HG02678 (cell line): ENCODE results near the gene DLL4.

Source experiments
- ATAC-seq: cut with Tn5 transposase; IDR thresholded peaks from one replicate; pipeline ENCODE4 v1.9.1; 2021; ENCODE audit warnings: mild to moderate bottlenecking, moderate library complexity; ENCODE audit not compliant: unreplicated experiment

Gene DLL4

GRCh38 chr15:40926659-40927494 lies 2.3 kb upstream of the DLL4 start:
- no peak for ATAC-seq

DNA sequence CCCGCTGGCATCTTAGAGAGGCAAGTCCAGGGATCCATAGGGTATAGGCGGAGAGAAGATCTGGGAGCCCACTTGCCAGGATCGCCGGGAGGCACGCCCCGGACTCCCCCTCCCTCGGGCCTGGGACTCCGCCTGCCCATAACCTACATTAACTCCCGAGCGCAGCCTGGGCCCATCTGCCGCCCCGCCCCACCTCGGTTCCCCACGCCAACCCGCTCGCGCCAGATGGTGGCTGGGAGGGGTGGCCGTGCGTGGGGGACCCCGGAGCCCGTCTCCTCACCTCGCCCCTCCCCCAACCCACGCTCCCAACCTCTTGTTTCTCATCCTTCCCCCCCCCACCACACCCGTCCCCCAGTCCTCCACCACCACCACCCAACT lies 1.7 kb upstream of the DLL4 start:
- ATAC-seq, result no peak

DNA sequence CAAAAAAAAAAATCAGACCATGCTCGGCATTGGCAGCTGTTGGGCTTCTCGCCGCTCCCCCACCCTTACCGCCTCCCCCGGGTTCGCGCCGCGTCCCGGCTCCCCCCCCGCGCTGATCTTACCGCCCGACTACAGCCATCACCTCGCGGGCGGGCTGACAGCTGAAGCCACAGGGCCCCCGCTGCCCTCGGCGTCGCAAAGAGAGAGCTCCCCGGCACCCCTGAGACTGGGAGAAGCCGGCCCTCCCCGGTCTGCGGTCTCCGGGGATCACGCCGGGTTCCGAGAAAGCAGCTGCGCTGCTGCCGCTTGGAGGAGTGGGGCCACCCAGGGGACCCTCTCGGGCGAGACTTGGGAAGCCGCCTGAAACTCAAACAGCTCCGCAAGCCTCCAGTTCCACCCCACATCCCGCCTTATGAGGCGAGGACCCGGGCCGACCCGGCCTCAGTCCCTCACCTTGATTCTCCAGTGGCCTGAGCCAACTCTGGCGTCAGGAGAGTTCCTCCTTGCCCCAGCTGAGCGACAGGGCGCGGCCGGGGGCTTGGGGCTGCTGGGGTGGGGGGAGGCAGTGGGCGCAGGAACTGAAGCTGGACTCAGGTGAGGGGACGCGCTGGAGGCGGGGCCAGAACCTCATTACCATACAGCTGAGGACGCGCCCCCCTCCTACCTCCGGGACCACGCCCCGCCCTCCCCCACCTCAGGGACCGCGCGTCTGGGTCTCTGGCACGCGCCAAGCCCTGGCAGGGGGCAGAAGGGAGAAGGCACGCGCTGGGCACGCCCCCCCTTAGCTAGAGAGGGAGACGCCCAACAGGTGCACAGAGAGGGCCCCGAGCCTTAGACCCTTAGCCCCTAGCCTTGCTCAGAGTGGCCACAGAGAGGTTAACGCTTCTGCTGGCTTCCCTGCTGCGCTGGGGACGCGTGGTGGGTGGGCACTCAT lies 1.0 kb upstream of the DLL4 start:
- no peak for ATAC-seq

DNA sequence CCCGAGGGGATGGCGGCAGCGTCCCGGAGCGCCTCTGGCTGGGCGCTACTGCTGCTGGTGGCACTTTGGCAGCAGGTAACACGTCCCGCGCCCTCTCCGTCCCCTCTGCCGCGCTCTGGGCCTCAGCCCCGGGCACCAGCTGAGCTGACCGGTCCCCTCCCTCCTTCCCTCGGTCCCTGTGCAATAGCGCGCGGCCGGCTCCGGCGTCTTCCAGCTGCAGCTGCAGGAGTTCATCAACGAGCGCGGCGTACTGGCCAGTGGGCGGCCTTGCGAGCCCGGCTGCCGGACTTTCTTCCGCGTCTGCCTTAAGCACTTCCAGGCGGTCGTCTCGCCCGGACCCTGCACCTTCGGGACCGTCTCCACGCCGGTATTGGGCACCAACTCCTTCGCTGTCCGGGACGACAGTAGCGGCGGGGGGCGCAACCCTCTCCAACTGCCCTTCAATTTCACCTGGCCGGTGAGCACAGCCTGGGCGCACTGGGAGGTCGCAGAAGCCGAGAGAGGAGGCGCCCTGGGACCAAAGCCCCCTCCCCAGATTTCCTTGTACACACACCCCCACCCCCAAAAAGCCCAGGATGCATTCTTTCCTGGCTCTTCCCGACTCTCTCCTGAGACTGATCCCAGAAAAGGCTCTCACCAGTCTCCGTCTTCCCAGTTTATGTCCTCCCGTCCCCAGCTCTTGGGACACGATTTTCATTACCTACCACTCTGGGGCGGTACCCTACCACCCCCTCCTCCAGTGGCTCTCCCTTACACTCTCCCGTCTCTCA lies 705 bp downstream of the DLL4 start:
- ATAC-seq, result no peak

- ATAC-seq, result no peak
These were observed 1.5 kb downstream of the DLL4 start for GRCh38 chr15:40930430-40931299.

GRCh38 chr15:40931300-40932142 lies 2.4 kb downstream of the DLL4 start:
- no peak for ATAC-seq

GRCh38 chr15:40932156-40932555 lies 3.0 kb downstream of the DLL4 start:
- ATAC-seq, result no peak

DNA sequence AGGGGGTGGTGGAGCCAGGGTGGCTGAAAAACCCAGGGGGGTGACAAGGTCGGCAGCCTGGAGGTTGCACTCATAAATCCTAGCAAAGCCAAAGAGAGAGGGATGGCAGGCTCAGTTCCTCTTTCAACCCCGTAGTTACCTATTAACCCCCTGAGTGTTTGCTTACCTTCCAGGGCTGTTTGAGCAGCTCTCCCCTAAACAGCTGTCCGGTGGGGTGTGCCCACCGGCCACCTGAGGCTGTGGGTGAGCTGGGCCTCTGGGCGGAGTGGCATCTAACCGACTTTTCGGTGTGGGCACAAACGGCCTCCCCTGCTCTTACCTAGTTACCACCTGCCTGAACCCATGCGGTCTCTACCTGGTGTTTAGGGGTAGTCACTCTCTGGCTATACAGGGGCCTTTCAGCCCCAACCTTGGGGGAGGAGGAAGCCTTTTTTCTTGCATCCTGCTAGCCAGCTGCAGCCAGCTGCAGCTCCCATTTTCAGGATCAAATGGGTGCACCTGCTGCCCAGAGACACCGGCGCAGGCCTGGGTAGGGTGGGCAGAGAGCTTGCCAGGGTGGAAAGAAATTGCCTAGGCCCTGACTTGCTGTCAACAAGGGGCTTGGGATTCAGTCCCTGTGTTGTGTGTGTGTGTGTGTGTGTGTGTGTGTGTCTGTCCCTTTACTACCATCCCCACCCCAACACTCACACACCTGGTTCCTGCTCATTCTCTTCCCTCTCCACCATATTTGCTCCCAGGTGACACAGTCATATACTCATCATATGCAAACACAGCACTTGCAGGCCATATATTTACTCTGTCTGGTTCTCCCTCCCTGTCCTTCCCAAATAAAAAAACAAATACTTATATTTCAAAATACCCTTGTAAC lies 3.7 kb downstream of the DLL4 start:
- no peak for ATAC-seq

DNA sequence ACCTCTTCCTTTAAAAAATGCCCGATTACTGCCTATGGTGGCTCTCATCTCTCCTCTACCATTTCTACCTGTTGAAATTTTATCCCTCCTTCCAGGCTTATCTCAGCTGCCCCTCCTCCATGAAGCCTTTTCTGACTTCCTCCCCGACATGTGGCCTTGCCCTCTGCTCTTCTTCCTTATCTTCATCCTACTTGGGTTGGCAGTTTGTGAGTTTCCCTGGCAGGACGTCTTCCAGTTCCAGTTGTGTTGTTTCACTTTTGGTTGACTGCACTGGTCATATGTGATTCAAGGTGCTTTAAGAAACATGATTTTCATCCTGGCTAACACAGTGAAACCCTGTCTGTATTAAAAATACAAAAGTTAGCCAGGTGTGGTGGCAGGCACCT lies 4.4 kb downstream of the DLL4 start:
- ATAC-seq, result no peak

- ATAC-seq, result no peak
These were observed 5.3 kb downstream of the DLL4 start for GRCh38 chr15:40934457-40934856.

DNA sequence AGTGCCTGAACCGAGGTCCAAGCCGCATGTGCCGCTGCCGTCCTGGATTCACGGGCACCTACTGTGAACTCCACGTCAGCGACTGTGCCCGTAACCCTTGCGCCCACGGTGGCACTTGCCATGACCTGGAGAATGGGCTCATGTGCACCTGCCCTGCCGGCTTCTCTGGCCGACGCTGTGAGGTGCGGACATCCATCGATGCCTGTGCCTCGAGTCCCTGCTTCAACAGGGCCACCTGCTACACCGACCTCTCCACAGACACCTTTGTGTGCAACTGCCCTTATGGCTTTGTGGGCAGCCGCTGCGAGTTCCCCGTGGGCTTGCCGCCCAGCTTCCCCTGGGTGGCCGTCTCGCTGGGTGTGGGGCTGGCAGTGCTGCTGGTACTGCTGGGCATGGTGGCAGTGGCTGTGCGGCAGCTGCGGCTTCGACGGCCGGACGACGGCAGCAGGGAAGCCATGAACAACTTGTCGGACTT lies 7.1 kb downstream of the DLL4 start:
- no peak for ATAC-seq

DNA sequence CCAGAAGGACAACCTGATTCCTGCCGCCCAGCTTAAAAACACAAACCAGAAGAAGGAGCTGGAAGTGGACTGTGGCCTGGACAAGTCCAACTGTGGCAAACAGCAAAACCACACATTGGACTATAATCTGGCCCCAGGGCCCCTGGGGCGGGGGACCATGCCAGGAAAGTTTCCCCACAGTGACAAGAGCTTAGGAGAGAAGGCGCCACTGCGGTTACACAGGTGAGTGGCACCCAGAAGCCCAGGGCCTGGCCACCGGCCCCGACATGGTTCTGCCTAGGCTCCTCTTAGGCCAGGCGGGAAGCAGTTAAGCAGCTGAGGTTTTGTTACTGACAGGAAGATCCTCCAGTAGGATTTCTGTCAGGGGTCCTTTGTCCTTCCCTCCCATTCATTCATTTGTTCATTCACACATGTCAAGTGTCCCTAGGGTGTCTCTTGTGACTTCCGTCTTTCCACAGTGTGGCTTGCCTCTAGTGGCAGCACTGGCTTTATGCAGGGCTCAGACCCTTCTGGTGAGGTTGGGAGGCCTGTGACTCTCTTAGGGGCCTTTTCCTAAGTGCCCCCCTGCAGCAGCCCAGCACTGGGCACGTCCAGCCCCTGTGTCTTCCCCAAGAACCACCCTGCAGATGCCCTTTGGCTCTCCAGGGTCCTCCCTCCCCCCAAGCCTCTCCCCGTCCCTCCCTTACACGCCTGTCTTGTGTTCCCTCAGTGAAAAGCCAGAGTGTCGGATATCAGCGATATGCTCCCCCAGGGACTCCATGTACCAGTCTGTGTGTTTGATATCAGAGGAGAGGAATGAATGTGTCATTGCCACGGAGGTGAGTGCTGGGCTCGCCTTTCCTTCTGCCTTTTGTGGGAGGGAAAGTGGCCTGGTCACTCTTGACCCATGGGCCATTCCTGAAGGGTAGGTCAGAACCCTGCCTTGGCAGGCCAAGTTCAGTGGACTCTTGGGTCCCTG lies 7.8 kb downstream of the DLL4 start:
- ATAC-seq, result no peak

DNA sequence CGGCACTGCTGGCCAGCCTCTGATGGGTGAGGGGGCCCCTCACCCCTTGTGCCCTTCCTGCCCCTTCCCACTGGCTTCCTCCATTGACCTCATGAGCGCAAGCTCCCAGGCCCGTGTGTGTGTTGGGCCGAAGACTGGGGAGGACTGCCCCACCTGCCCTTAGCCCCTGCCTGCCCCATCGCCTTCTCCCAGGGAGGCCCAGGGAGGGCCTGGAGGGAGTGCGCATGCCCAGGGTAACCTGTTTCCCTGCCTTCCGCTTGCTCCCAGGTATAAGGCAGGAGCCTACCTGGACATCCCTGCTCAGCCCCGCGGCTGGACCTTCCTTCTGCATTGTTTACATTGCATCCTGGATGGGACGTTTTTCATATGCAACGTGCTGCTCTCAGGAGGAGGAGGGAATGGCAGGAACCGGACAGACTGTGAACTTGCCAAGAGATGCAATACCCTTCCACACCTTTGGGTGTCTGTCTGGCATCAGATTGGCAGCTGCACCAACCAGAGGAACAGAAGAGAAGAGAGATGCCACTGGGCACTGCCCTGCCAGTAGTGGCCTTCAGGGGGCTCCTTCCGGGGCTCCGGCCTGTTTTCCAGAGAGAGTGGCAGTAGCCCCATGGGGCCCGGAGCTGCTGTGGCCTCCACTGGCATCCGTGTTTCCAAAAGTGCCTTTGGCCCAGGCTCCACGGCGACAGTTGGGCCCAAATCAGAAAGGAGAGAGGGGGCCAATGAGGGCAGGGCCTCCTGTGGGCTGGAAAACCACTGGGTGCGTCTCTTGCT lies 8.8 kb downstream of the DLL4 start:
- ATAC-seq, result no peak

DNA sequence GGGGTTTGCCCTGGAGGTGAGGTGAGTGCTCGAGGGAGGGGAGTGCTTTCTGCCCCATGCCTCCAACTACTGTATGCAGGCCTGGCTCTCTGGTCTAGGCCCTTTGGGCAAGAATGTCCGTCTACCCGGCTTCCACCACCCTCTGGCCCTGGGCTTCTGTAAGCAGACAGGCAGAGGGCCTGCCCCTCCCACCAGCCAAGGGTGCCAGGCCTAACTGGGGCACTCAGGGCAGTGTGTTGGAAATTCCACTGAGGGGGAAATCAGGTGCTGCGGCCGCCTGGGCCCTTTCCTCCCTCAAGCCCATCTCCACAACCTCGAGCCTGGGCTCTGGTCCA lies 9.4 kb downstream of the DLL4 start:
- no peak for ATAC-seq

- no peak for ATAC-seq
These were observed 11.2 kb downstream of the DLL4 start for GRCh38 chr15:40940296-40940801.

DNA sequence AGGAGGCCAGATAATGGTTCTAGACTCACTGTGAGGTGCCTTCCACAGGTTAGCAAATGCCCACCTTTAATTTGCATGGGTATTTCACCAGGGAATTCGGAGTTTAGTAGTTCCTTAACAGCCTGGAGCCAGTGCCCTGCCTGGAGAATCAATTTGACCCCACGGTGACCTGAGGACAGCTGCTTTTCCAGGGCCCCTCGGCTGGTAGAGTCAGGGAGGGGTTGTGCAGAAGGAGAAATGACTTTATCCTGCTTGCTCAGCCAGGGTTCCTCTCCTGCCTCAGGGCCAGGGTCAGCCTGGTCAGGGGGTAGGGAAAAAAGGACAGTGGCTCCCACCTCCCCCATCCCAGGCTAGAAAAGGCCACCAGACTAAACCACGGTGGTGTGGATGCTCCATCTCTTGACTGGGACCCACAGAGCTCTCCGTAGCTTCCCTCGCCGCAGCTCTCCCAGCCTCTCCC lies 12.0 kb downstream of the DLL4 start:
- no peak for ATAC-seq
